Osteoblast (primary cell): ENCODE data around the gene BCL11B. TPM values are rescaled to one million over a fixed set of nuclear protein-coding genes. Genes with fewer than 3 reads are reported as not detected.

Source experiments
- DNase-seq: peaks from one replicate; pipeline ENCODE4 v3.0.0; 2011; ENCODE audit warnings: low spot score, mixed read lengths; ENCODE audit not compliant: insufficient read length; ENCODE audit errors: missing footprints
- H2AFZ ChIP-seq: 2 replicates; pipeline ENCODE4 v1.6.0; 2011; ENCODE audit warnings: mild to moderate bottlenecking, low read length
- H3K27ac ChIP-seq: 2 replicates; pipeline ENCODE4 v1.5.1; 2011; ENCODE audit warnings: mild to moderate bottlenecking, low read depth, low read length, moderate library complexity
- H3K27me3 ChIP-seq: 2 replicates; pipeline ENCODE4 v1.6.0; 2012; ENCODE audit warnings: mild to moderate bottlenecking, control low read depth, inconsistent platforms, low read length, moderate library complexity; ENCODE audit not compliant: insufficient read depth
- H3K36me3 ChIP-seq: 2 replicates; pipeline ENCODE4 v1.5.1; 2011; ENCODE audit warnings: mild to moderate bottlenecking, low read length, control low read depth, moderate library complexity; ENCODE audit not compliant: insufficient read depth
- H3K4me1 ChIP-seq: 2 replicates; pipeline ENCODE4 v1.5.1; 2011; ENCODE audit warnings: mild to moderate bottlenecking, low read length, control low read depth, moderate library complexity; ENCODE audit not compliant: insufficient read depth
- H3K4me2 ChIP-seq: 2 replicates; pipeline ENCODE4 v1.6.0; 2011; ENCODE audit warnings: mild to moderate bottlenecking, low read length; ENCODE audit not compliant: insufficient read depth
- H3K4me3 ChIP-seq: fragments of 200-600 bp; sonication (generic); 3 replicates; pipeline ENCODE4 v1.5.1; 2012; ENCODE audit warnings: mild to moderate bottlenecking, low read length, inconsistent platforms; ENCODE audit not compliant: insufficient read depth
- H3K79me2 ChIP-seq: 2 replicates; pipeline ENCODE4 v1.6.0; 2012; ENCODE audit warnings: mild to moderate bottlenecking, low read length, control low read depth, inconsistent platforms; ENCODE audit not compliant: insufficient read depth
- H3K9me3 ChIP-seq: 2 replicates; pipeline ENCODE4 v1.5.1; 2011; ENCODE audit warnings: low read depth, low read length, control low read depth
- H4K20me1 ChIP-seq: 2 replicates; pipeline ENCODE4 v1.6.0; 2012; ENCODE audit warnings: mild to moderate bottlenecking, low read length, control low read depth; ENCODE audit not compliant: insufficient read depth
- total RNA-seq: library from RNA; depleted of rRNA; stranded (reverse); fragments of >200 nt; gene quantifications from 2 replicates; pipeline ENCODE4 v1.2.3, GENCODE V29; 2012
- TF ChIP-seq, protein P1 (sequence below): IDR thresholded peaks from 2 replicates; pipeline ENCODE4 v1.5.1; 2011; ENCODE audit warnings: mild to moderate bottlenecking, low read depth, low read length, moderate library complexity; ENCODE audit errors: extremely low read depth

Gene BCL11B
- total RNA-seq, 1 donor = 0.36 TPM

DNA sequence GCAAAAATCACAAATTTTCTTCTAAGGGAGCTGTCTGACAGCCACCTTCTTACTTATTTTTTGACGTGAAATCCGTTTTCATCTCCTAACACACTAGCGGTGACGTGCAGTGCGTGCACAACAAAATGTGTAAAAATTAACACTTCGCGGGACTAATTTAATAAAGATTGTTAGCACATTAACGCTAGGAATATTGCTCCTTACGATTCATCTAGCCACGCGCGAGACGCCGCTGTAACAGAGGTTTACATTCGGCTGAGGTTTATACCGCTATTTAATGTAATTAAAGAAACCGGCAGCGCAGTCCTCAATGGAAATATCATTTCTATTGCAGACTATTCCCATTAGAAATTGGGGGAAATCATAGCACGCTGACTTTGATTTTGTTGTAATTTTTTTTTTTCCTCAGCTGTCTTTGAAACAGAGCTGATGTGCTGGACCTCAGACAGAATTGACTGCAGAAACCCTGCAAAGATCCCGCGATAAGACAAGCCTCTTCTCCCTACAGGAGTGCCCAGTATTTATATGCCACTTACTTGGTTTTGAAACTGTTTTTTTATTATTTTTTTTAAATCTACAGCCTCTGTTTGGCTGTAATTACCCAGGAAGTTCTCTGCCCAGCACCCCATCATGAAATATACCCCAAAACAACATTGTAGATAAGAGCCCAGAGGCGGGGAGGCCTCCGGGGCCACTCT lies 31.2 kb downstream of the BCL11B start:
- Histone ChIP-seq H3K4me1 (no peaks in the 10 kb centered on the region), H3K9me3 (no peaks in the 10 kb centered on the region), H3K27ac (no peak overlapping the region), H3K36me3 (no peaks in the 10 kb centered on the region), H3K27me3 (peaks cover 4% of the 10 kb centered on the region), H3K4me2 (no peak overlapping the region), H3K79me2 (no peaks in the 10 kb centered on the region), H3K4me3 (no peak overlapping the region), H4K20me1 (no peaks in the 10 kb centered on the region), H2AFZ (no peak overlapping the region)
- TF ChIP-seq, protein P1, sequence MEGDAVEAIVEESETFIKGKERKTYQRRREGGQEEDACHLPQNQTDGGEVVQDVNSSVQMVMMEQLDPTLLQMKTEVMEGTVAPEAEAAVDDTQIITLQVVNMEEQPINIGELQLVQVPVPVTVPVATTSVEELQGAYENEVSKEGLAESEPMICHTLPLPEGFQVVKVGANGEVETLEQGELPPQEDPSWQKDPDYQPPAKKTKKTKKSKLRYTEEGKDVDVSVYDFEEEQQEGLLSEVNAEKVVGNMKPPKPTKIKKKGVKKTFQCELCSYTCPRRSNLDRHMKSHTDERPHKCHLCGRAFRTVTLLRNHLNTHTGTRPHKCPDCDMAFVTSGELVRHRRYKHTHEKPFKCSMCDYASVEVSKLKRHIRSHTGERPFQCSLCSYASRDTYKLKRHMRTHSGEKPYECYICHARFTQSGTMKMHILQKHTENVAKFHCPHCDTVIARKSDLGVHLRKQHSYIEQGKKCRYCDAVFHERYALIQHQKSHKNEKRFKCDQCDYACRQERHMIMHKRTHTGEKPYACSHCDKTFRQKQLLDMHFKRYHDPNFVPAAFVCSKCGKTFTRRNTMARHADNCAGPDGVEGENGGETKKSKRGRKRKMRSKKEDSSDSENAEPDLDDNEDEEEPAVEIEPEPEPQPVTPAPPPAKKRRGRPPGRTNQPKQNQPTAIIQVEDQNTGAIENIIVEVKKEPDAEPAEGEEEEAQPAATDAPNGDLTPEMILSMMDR = no peak
- DNase-seq = no peak

DNA sequence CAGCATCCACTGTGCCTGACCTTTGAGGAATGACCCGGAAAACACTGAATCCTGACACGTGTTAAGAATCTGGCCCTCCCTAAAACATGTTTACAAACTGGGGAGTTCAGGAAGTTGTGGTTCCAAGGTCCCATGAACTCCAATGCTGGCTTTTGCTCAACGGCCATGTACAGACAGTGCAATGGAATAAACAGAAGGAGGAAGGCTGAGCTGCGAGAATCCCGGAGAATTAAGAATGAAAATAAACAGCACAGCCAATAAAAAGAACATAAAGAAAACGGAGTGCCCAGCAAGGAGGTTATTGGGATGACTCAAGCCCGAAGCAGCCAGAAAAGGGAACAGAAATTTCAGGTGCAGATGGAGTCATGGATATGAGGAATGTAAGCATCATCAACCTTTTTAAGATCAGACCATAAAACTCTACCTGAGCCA lies 32.3 kb downstream of the BCL11B start:
- no peaks in the 10 kb centered on the region for H3K9me3 ChIP-seq
- TF ChIP-seq, protein P1 = no peak
- no peaks in the 10 kb centered on the region for H3K79me2 ChIP-seq
- DNase-seq = no peak
- no peak overlapping the region for H3K4me2 ChIP-seq
- no peaks in the 10 kb centered on the region for H3K36me3 ChIP-seq
- H4K20me1 ChIP-seq = no peaks in the 10 kb centered on the region
- no peaks in the 10 kb centered on the region for H3K4me1 ChIP-seq
- no peak overlapping the region for H3K4me3 ChIP-seq
- H2AFZ ChIP-seq = no peak overlapping the region
- no peak overlapping the region for H3K27ac ChIP-seq
- no peaks in the 10 kb centered on the region for H3K27me3 ChIP-seq

DNA sequence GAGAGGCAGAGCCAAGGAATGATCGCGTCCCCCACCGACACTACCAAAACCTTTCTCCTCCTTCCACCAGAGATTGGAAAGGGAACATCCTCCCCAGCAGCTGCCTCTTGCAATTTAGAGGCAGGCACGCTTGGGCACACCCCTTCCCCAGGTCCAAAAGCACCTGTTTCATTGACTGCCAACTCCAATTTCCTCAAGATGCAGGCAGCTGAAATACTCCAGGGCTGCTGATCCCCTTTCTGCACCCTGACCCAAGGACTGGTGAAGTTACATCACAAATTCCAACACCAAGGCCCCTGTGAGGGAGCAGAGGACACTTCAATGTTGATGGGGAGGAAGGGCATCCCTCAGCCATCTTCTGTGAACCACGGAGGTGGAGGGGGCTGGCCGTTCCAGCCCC lies 33.8 kb downstream of the BCL11B start:
- TF ChIP-seq, protein P1 = no peak
- peaks cover 2% of the 10 kb centered on the region for H3K9me3 ChIP-seq
- no peaks in the 10 kb centered on the region for H3K4me1 ChIP-seq
- no peaks in the 10 kb centered on the region for H4K20me1 ChIP-seq
- H3K36me3 ChIP-seq = no peaks in the 10 kb centered on the region
- H3K79me2 ChIP-seq = no peaks in the 10 kb centered on the region
- no peak overlapping the region for H2AFZ ChIP-seq
- no peak for DNase-seq
- no peak overlapping the region for H3K4me3 ChIP-seq
- no peak overlapping the region for H3K4me2 ChIP-seq
- H3K27me3 ChIP-seq = no peaks in the 10 kb centered on the region
- H3K27ac ChIP-seq = no peak overlapping the region

DNA sequence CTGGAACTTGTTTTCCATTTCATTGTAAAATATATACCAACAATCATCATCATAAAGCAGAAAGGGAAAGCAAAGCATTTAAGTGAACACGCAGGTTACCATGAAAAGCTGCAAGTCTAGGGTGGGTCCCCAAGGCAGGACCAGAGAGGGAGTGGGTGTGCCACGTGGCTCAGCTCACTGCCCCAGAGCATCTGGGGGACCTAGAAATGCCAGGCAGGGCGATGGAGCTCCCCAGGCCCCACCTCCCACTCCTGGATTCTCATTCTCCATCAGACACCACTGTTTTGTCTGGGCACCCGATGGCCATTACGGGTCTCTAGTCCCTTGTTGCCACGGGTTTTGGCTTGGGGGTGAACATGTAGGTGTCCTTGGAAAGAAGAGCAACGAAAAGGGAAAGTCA lies 34.7 kb downstream of the BCL11B start:
- no peaks in the 10 kb centered on the region for H3K27me3 ChIP-seq
- TF ChIP-seq, protein P1 = no peak

More for the DNA sequence above, 34.7 kb downstream of the BCL11B start:
- Histone ChIP-seq H2AFZ (no peak overlapping the region), H4K20me1 (no peaks in the 10 kb centered on the region), H3K4me2 (no peak overlapping the region), H3K9me3 (peaks cover 2% of the 10 kb centered on the region), H3K27ac (no peak overlapping the region), H3K36me3 (no peaks in the 10 kb centered on the region), H3K4me1 (no peaks in the 10 kb centered on the region), H3K4me3 (no peak overlapping the region), H3K79me2 (no peaks in the 10 kb centered on the region)
- DNase-seq = no peak
